Osteoblast (primary cell): ENCODE measurements around the gene DIP2C. TPM values are rescaled to one million over a fixed set of nuclear protein-coding genes. Genes with fewer than 3 reads are reported as not detected.

ENCODE experiments used
- DNase-seq: peaks from one replicate; pipeline ENCODE4 v3.0.0; 2011; ENCODE audit warnings: low spot score, mixed read lengths; ENCODE audit not compliant: insufficient read length; ENCODE audit errors: missing footprints
- H2AFZ ChIP-seq: 2 replicates; pipeline ENCODE4 v1.6.0; 2011; ENCODE audit warnings: mild to moderate bottlenecking, low read length
- H3K27ac ChIP-seq: 2 replicates; pipeline ENCODE4 v1.5.1; 2011; ENCODE audit warnings: mild to moderate bottlenecking, low read depth, low read length, moderate library complexity
- H3K27me3 ChIP-seq: 2 replicates; pipeline ENCODE4 v1.6.0; 2012; ENCODE audit warnings: mild to moderate bottlenecking, control low read depth, inconsistent platforms, low read length, moderate library complexity; ENCODE audit not compliant: insufficient read depth
- H3K36me3 ChIP-seq: 2 replicates; pipeline ENCODE4 v1.5.1; 2011; ENCODE audit warnings: mild to moderate bottlenecking, low read length, control low read depth, moderate library complexity; ENCODE audit not compliant: insufficient read depth
- H3K4me1 ChIP-seq: 2 replicates; pipeline ENCODE4 v1.5.1; 2011; ENCODE audit warnings: mild to moderate bottlenecking, low read length, control low read depth, moderate library complexity; ENCODE audit not compliant: insufficient read depth
- H3K4me2 ChIP-seq: 2 replicates; pipeline ENCODE4 v1.6.0; 2011; ENCODE audit warnings: mild to moderate bottlenecking, low read length; ENCODE audit not compliant: insufficient read depth
- H3K4me3 ChIP-seq: fragments of 200-600 bp; sonication (generic); 3 replicates; pipeline ENCODE4 v1.5.1; 2012; ENCODE audit warnings: mild to moderate bottlenecking, low read length, inconsistent platforms; ENCODE audit not compliant: insufficient read depth
- H3K79me2 ChIP-seq: 2 replicates; pipeline ENCODE4 v1.6.0; 2012; ENCODE audit warnings: mild to moderate bottlenecking, low read length, control low read depth, inconsistent platforms; ENCODE audit not compliant: insufficient read depth
- H3K9me3 ChIP-seq: 2 replicates; pipeline ENCODE4 v1.5.1; 2011; ENCODE audit warnings: low read depth, low read length, control low read depth
- H4K20me1 ChIP-seq: 2 replicates; pipeline ENCODE4 v1.6.0; 2012; ENCODE audit warnings: mild to moderate bottlenecking, low read length, control low read depth; ENCODE audit not compliant: insufficient read depth
- CTCF ChIP-seq: IDR thresholded peaks from 2 replicates; pipeline ENCODE4 v1.5.1; 2011; ENCODE audit warnings: mild to moderate bottlenecking, low read depth, low read length, moderate library complexity; ENCODE audit errors: extremely low read depth
- total RNA-seq: library from RNA; depleted of rRNA; stranded (reverse); fragments of >200 nt; gene quantifications from 2 replicates; pipeline ENCODE4 v1.2.3, GENCODE V29; 2012

Gene DIP2C
- total RNA-seq, 1 donor, result 36.9 TPM

- Histone ChIP-seq H3K27ac (no peak overlapping the region), H3K36me3 (no peaks in the 10 kb centered on the region), H3K4me2 (no peak overlapping the region), H3K4me3 (no peak overlapping the region), H4K20me1 (peaks cover 86% of the 10 kb centered on the region), H3K4me1 (peaks cover 5% of the 10 kb centered on the region), H3K27me3 (no peaks in the 10 kb centered on the region), H2AFZ (no peak overlapping the region), H3K9me3 (no peaks in the 10 kb centered on the region), H3K79me2 (peaks cover 96% of the 10 kb centered on the region)
- TF ChIP-seq CTCF, result no peak
- DNase-seq, result no peak
Measured at GRCh38 chr10:531541-531940, 157.9 kb downstream of the DIP2C start.

GRCh38 chr10:530717-531116 is 158.8 kb downstream of the DIP2C start:
- TF ChIP-seq CTCF, result no peak
- Histone ChIP-seq H3K4me1 (no peaks in the 10 kb centered on the region), H3K27ac (no peak overlapping the region), H3K9me3 (no peaks in the 10 kb centered on the region), H3K4me3 (no peak overlapping the region), H3K4me2 (no peak overlapping the region), H3K36me3 (no peaks in the 10 kb centered on the region), H3K27me3 (no peaks in the 10 kb centered on the region), H3K79me2 (peaks cover 96% of the 10 kb centered on the region), H4K20me1 (peaks cover 84% of the 10 kb centered on the region), H2AFZ (no peak overlapping the region)
- DNase-seq, result no peak

GRCh38 chr10:529468-530230 is 159.8 kb downstream of the DIP2C start:
- Histone ChIP-seq H3K4me3 (no peak overlapping the region), H3K9me3 (no peaks in the 10 kb centered on the region), H3K79me2 (peaks cover 93% of the 10 kb centered on the region), H3K4me2 (no peak overlapping the region), H3K36me3 (no peaks in the 10 kb centered on the region), H3K27me3 (no peaks in the 10 kb centered on the region), H2AFZ (no peak overlapping the region), H3K27ac (no peak overlapping the region), H3K4me1 (no peaks in the 10 kb centered on the region), H4K20me1 (peaks cover 87% of the 10 kb centered on the region)
- no peak for TF ChIP-seq CTCF
- DNase-seq, result no peak

GRCh38 chr10:528173-529165 is 161.0 kb downstream of the DIP2C start:
- Histone ChIP-seq H3K9me3 (no peaks in the 10 kb centered on the region), H3K4me3 (no peak overlapping the region), H2AFZ (no peak overlapping the region), H3K79me2 (peaks cover 94% of the 10 kb centered on the region), H3K27me3 (no peaks in the 10 kb centered on the region), H3K36me3 (no peaks in the 10 kb centered on the region), H3K4me1 (no peaks in the 10 kb centered on the region), H3K4me2 (no peak overlapping the region), H3K27ac (no peak overlapping the region), H4K20me1 (peaks cover 87% of the 10 kb centered on the region)
- DNase-seq, result peak; percentile 53
- no peak for TF ChIP-seq CTCF
